Measurements from ENCODE around the gene AP2S1. TPM values are rescaled to one million over a fixed set of nuclear protein-coding genes. Genes with fewer than 3 reads are reported as not detected.
"Not testable (repeated sequence)": the region's sequence is repeated elsewhere in the genome, so short reads cannot be mapped to it uniquely, and the experiment has no call there.

The AP2S1 gene
- total and polyA plus RNA-seq, 2 of the 4 experiments (the other 2 are of a cell fraction) = 144 to 274 TPM

- H3K79me1 ChIP-seq (ENCODE audit: low read depth in 1 of 2, low read length in 2 of 2) = peaks cover 54 to 87% of the 10 kb centered on the region in 2 experiments
- H3K56ac ChIP-seq (ENCODE audit: extremely low read depth, insufficient read depth, low read length); in situ Hi-C loops (cut with MboI; ENCODE audit: low sequenced_read_pairs); H2AFZ ChIP-seq (replicated peaks; ENCODE audit: low read length, poor library complexity); H3K9me1 ChIP-seq (ENCODE audit: insufficient read depth, low read length); H3K27ac ChIP-seq (ENCODE audit: insufficient read depth, low read length); H2BK15ac ChIP-seq (ENCODE audit: low read depth, low read length); dilution Hi-C loops (cut with HindIII; ENCODE audit: low sequenced_read_pairs, unreplicated experiment); H3K14ac ChIP-seq (replicated peaks; ENCODE audit: low read depth, low read length); H2BK120ac ChIP-seq (ENCODE audit: low read depth, low read length); H4K91ac ChIP-seq (ENCODE audit: insufficient read depth, low read depth, low read length); H3K4ac ChIP-seq (ENCODE audit: low read depth, low read length); H2AK5ac ChIP-seq (ENCODE audit: low read depth, low read length); H3K4me3 ChIP-seq (ENCODE audit: insufficient read depth, low read depth, low read length); H3K4me1 ChIP-seq (ENCODE audit: control insufficient read depth, insufficient read depth, low read length); POLR2A ChIA-PET (ENCODE audit: unreplicated experiment); intact Hi-C loops (cut with micrococcal nuclease); H2AK9ac ChIP-seq (replicated peaks; ENCODE audit: low read depth, low read length, poor library complexity); H4K8ac ChIP-seq (ENCODE audit: low read depth in 2 of 2, low read length in 2 of 2); H3K18ac ChIP-seq (ENCODE audit: low read depth, low read length); CTCF ChIA-PET; H3K9me3 ChIP-seq (ENCODE audit: control insufficient read depth, insufficient read depth, low read length); ATAC-seq (ENCODE audit: low read depth); BruUV-seq (replicated peaks); H2BK5ac ChIP-seq (ENCODE audit: low read depth, low read length, poor library complexity, severe bottlenecking); H3K23ac ChIP-seq (ENCODE audit: low read depth, low read length); H3K4me2 ChIP-seq (ENCODE audit: low read depth, low read length); H3K36me3 ChIP-seq (ENCODE audit: control insufficient read depth, insufficient read depth, low read length); DNase-seq; H2BK20ac ChIP-seq (ENCODE audit: low read depth, low read length); H3K9ac ChIP-seq (ENCODE audit: low read depth, low read length); H3K27me3 ChIP-seq (ENCODE audit: control insufficient read depth, insufficient read depth, low read length); H4K5ac ChIP-seq (ENCODE audit: low read depth, low read length): not testable (repeated sequence)
- H4K20me1 ChIP-seq (ENCODE audit: insufficient read depth, low read length) = peaks cover 45% of the 10 kb centered on the region
- no CpG with 5 or more reads among the region's 4 CpGs for WGBS, 2 experiments (ENCODE audit: extremely low coverage in 2 of 2, insufficient read length in 1 of 2)
Measured at GRCh38 chr19:46882751-46883150, 32.1 kb upstream of the AP2S1 start.

Data from IMR-90 (cell line).